ENCODE results near the gene TAX1BP3. TPM values are rescaled to one million over a fixed set of nuclear protein-coding genes. Genes with fewer than 3 reads are reported as not detected.

Gene TAX1BP3
- total and polyA plus RNA-seq, 9 of the 15 experiments (the other 6 are each of a cell fraction or from before 2014, with no cell fraction given): 0.99 to 14.5 (median 6.2) TPM

DNA sequence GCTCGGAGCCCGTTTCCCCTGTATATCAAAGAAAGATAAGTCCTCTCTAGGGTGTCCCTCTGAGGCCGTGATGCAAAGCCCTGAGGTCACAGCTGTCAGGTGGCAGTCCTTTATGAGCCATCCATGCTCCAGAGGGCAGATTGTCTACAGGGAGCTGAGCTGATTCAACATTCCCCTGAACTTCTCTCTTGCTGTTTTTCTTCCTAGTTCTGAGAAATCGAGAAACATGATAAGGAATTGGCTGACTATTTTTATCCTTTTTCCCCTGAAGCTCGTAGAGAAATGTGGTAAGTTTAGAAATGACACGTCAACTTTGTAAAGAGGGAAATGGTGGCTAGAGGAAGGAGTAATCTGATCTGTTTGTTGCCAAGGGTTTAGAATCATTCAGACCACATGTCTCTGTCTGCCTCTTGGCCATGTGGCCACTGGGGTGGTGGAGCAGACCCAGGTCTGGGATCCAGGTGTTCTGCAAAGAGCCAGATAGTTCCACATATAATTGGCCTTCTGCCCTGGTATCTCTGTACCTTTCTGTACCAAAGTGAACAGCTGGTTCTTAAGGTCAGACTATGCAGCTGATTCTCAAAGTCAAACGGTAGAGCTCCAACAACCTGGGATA is 28.3 kb downstream of the TAX1BP3 start (continued):
- TF ChIP-seq C11orf30 (IDR thresholded peaks at IDR 0.05; ENCODE audit: low read depth): peak; percentile 49
- TF ChIP-seq MCM3 (IDR thresholded peaks at IDR 0.05): no peak
- TF ChIP-seq FOXK2 (conservative IDR thresholded peaks at IDR 0.05 in 1 of 2, IDR thresholded peaks at IDR 0.05 in 1 of 2; ENCODE audit: low read depth in 2 of 2): peak; percentile 57 to 65; a peak in 3 of 4 replicates
- peak; percentile 8; the same call in 1 of the 2 replicates for TF ChIP-seq KLF16 (IDR thresholded peaks at IDR 0.05)
- TF ChIP-seq RAD51 (IDR thresholded peaks at IDR 0.05; ENCODE audit: borderline replicate concordance, low read depth): peak; percentile 44; the same call in 1 of the 2 replicates
- TF ChIP-seq NRF1 (conservative IDR thresholded peaks at IDR 0.05 in 1 of 2, IDR thresholded peaks at IDR 0.05 in 1 of 2): peak; percentile 46 to 51; a peak in 3 of 4 replicates
- peak; percentile 29; the same call in 1 of the 2 replicates for TF ChIP-seq MTA1 (IDR thresholded peaks at IDR 0.05; ENCODE audit: borderline replicate concordance)
- no peak for TF ChIP-seq NELFE (IDR thresholded peaks at IDR 0.05; ENCODE audit: insufficient read depth, insufficient read length)
- peak in 1 of 2 experiments; percentile 65; a peak in 1 of 4 replicates for TF ChIP-seq TBL1XR1 (IDR thresholded peaks at IDR 0.05; ENCODE audit: low read length in 2 of 2)
- TF ChIP-seq, protein P1, sequence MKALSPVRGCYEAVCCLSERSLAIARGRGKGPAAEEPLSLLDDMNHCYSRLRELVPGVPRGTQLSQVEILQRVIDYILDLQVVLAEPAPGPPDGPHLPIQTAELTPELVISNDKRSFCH (CRISPR knock-in tag; IDR thresholded peaks at IDR 0.05): no peak
- TF ChIP-seq, protein P1 (tag; IDR thresholded peaks at IDR 0.05): peak; percentile 76; the same call in 1 of the 2 replicates
- peak; percentile 77 for TF ChIP-seq DACH1 (IDR thresholded peaks at IDR 0.05; ENCODE audit: partially characterized antibody)
- peak in 1 of 2 experiments; percentile 67; a peak in 2 of 4 replicates for TF ChIP-seq TEAD1 (CRISPR knock-in tag; IDR thresholded peaks at IDR 0.05)
- TF ChIP-seq LEF1 (IDR thresholded peaks at IDR 0.05): peak; percentile 60; the same call in 1 of the 2 replicates
- TF ChIP-seq TEAD4 (IDR thresholded peaks at IDR 0.05; ENCODE audit: low read length): peak; percentile 72
- TF ChIP-seq TEAD4 (CRISPR knock-in tag; IDR thresholded peaks at IDR 0.05; ENCODE audit: borderline replicate concordance): no peak
- TF ChIP-seq MTA3 (IDR thresholded peaks at IDR 0.05; ENCODE audit: borderline replicate concordance): 0 out of 2 replicates have a peak, but pooled peaks have one; percentile 52
- TF ChIP-seq, protein P2, sequence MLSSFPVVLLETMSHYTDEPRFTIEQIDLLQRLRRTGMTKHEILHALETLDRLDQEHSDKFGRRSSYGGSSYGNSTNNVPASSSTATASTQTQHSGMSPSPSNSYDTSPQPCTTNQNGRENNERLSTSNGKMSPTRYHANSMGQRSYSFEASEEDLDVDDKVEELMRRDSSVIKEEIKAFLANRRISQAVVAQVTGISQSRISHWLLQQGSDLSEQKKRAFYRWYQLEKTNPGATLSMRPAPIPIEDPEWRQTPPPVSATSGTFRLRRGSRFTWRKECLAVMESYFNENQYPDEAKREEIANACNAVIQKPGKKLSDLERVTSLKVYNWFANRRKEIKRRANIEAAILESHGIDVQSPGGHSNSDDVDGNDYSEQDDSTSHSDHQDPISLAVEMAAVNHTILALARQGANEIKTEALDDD (IDR thresholded peaks at IDR 0.05): 0 out of 2 replicates have a peak, but pooled peaks have one; percentile 37
- TF ChIP-seq ZNF175 (CRISPR knock-in tag; IDR thresholded peaks at IDR 0.05; ENCODE audit: low read depth): 0 out of 2 replicates have a peak, but pooled peaks have one; percentile 68
- TF ChIP-seq, protein P3, sequence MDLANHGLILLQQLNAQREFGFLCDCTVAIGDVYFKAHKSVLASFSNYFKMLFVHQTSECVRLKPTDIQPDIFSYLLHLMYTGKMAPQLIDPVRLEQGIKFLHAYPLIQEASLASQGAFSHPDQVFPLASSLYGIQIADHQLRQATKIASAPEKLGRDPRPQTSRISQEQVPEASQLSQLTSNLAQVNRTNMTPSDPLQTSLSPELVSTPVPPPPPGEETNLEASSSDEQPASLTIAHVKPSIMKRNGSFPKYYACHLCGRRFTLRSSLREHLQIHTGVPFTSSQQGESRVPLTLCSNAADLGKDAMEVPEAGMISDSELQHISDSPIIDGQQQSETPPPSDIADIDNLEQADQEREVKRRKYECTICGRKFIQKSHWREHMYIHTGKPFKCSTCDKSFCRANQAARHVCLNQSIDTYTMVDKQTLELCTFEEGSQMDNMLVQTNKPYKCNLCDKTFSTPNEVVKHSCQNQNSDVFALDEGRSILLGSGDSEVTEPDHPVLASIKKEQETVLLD (IDR thresholded peaks at IDR 0.05): peak; percentile 50; the same call in 1 of the 2 replicates

Measured in K562 (cell line).